Osteocyte (in vitro differentiated cells): ENCODE results near the gene SH3RF1. TPM values are rescaled to one million over a fixed set of nuclear protein-coding genes. Genes with fewer than 3 reads are reported as not detected.

Experiments used
- DNase-seq: peaks from one replicate; pipeline ENCODE4 v3.0.0; 2021; ENCODE audit warnings: mixed read lengths; ENCODE audit not compliant: unreplicated experiment; ENCODE audit errors: extremely low spot score
- H3K27ac Mint-ChIP-seq: one replicate; pipeline ENCODE4 v1.8.0; 2021; ENCODE audit warnings: mild to moderate bottlenecking, mixed read lengths; ENCODE audit not compliant: unreplicated experiment
- H3K27me3 Mint-ChIP-seq: one replicate; pipeline ENCODE4 v1.8.0; 2021; ENCODE audit warnings: mixed read lengths; ENCODE audit not compliant: unreplicated experiment
- H3K36me3 Mint-ChIP-seq: one replicate; pipeline ENCODE4 v1.8.0; 2021; ENCODE audit warnings: mixed read lengths; ENCODE audit not compliant: unreplicated experiment
- H3K4me1 Mint-ChIP-seq: one replicate; pipeline ENCODE4 v1.8.0; 2021; ENCODE audit warnings: mixed read lengths; ENCODE audit not compliant: unreplicated experiment
- H3K4me3 Mint-ChIP-seq: one replicate; pipeline ENCODE4 v1.8.0; 2021; ENCODE audit warnings: mild to moderate bottlenecking, moderate library complexity, mixed read lengths; ENCODE audit not compliant: unreplicated experiment
- H3K9me3 Mint-ChIP-seq: one replicate; pipeline ENCODE4 v1.8.0; 2021; ENCODE audit warnings: mixed read lengths; ENCODE audit not compliant: unreplicated experiment
- total RNA-seq: library from RNA; stranded (reverse); gene quantifications from 2 replicates; pipeline ENCODE4 v1.2.1, GENCODE V29; 2021
- TF ChIP-seq, protein P1 (sequence below): fragments of 200-600 bp; sonication (generic); IDR thresholded peaks from 2 replicates; pipeline ENCODE4 v1.5.0; 2021; ENCODE audit warnings: antibody characterized with exemption, mild to moderate bottlenecking, moderate library complexity

Gene SH3RF1
- total RNA-seq, 1 donor from 2014 or later: 31.8 TPM

DNA sequence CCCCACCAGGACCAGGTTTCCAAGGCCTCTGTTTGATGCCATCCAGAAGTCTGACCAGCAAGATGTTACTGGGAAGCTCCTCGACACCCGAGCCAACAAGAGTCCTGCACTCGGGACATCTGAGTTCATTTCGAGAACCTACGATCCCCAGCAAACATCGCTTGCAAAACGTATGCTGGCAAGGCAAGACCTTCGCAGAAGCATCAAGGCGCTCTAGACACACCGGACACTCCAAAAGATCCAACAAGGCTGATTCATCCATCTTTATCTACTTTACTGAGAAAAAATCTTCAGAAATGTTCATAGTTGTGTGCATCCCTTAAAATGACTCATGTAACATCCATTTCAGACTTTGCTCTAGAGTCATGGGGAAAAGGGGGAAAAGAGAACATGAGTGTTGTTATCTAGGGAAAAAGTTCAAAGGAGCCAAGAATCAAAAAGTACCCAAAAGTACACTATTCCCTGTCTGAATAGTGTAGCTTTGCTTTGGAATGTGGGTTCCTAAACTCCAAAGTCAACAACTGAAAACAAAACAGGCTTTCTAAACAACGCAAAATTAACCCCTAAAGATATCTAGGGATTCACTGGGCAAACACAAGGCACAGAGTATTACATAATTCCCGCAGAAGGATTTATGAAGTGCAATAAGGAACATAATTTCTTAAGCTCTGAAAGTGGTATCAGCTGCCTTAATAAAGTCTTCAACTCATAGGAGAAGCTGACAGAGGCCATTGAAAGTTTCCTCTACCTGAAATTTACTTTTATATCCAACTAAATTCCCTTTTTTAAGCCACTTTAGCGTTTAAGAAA, 1.6 kb downstream of the SH3RF1 start:
- peak overlapping the region; percentile 84 for H3K27ac Mint-ChIP-seq
- H3K9me3 Mint-ChIP-seq: peaks cover 8% of the 10 kb centered on the region
- no peaks in the 10 kb centered on the region for H3K27me3 Mint-ChIP-seq
- peaks cover 13% of the 10 kb centered on the region for H3K36me3 Mint-ChIP-seq
- peaks cover 65% of the 10 kb centered on the region for H3K4me1 Mint-ChIP-seq
- no peak for DNase-seq
- H3K4me3 Mint-ChIP-seq: peak overlapping the region; percentile 92
- TF ChIP-seq, protein P1, sequence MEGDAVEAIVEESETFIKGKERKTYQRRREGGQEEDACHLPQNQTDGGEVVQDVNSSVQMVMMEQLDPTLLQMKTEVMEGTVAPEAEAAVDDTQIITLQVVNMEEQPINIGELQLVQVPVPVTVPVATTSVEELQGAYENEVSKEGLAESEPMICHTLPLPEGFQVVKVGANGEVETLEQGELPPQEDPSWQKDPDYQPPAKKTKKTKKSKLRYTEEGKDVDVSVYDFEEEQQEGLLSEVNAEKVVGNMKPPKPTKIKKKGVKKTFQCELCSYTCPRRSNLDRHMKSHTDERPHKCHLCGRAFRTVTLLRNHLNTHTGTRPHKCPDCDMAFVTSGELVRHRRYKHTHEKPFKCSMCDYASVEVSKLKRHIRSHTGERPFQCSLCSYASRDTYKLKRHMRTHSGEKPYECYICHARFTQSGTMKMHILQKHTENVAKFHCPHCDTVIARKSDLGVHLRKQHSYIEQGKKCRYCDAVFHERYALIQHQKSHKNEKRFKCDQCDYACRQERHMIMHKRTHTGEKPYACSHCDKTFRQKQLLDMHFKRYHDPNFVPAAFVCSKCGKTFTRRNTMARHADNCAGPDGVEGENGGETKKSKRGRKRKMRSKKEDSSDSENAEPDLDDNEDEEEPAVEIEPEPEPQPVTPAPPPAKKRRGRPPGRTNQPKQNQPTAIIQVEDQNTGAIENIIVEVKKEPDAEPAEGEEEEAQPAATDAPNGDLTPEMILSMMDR: no peak

DNA sequence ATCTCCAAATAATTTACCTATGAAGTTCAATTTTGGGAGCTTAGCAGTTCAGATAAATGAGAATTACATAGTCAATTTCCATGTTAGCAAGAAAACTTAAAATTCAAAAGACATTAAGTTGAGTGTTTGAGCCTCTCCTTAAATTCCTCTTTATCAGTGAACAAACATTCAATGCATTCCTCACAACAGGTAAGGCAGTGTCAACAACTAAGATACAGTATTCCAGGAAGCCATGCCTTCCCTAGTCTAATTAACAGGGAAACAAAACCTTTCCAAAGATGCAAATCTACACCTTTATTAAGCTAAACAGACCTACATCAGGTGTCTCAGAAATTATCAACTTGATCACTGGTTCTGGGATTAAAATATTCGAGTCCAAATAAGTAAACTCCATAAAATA, 3.7 kb downstream of the SH3RF1 start:
- Mint-ChIP-seq H3K9me3 (peaks cover 9% of the 10 kb centered on the region), H3K27me3 (no peaks in the 10 kb centered on the region), H3K4me3 (peak overlapping the region; percentile 50), H3K36me3 (peaks cover 28% of the 10 kb centered on the region), H3K27ac (peak overlapping the region; percentile 68), H3K4me1 (peaks cover 61% of the 10 kb centered on the region)
- no peak for DNase-seq
- TF ChIP-seq, protein P1: no peak

DNA sequence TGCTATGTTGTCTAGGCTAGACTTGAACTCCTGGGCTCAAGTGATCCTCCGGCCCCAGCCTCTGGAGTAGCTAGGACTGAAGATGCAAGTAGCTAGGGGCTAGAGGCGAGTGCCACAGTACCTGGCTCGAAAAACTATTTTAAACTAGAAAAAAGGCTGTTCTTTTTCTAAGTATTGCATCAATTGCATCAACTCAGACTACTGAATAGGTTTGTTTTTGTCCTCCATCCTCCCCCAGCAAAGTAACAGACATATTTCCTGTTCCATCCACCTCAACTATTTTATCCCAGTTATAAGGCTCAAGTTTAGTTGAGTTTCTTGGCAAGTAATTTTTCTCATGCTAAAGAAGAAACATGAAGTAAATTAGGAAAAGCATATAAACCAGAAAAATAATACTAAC, 4.1 kb downstream of the SH3RF1 start:
- Mint-ChIP-seq H3K27me3 (no peaks in the 10 kb centered on the region), H3K27ac (peak overlapping the region; percentile 68), H3K9me3 (peaks cover 9% of the 10 kb centered on the region), H3K4me3 (peak overlapping the region; percentile 50), H3K4me1 (peaks cover 57% of the 10 kb centered on the region), H3K36me3 (peaks cover 28% of the 10 kb centered on the region)
- TF ChIP-seq, protein P1: no peak
- no peak for DNase-seq

DNA sequence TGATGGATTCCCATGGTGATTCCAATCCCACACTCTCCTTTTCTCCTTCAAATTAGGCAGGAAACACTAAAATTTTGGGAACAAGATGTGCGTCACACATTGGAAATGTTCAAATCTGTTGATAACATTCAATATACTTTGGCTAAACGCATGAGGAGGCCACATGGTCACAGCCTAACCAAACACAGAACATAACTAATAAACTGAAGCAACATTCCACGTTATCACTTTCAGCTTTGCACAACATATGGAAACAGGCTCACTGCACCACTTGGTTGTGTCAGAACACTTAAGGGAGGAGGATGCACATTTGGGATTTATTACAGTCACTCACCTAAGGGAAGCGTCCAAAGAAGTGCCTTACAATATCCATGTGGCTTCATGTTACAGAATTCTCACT, 4.7 kb downstream of the SH3RF1 start:
- H3K4me3 Mint-ChIP-seq: no peak overlapping the region
- peaks cover 9% of the 10 kb centered on the region for H3K9me3 Mint-ChIP-seq
- DNase-seq: no peak
- TF ChIP-seq, protein P1: no peak
- peaks cover 58% of the 10 kb centered on the region for H3K4me1 Mint-ChIP-seq
- no peaks in the 10 kb centered on the region for H3K27me3 Mint-ChIP-seq
- H3K36me3 Mint-ChIP-seq: peaks cover 31% of the 10 kb centered on the region
- H3K27ac Mint-ChIP-seq: peak overlapping the region; percentile 42

DNA sequence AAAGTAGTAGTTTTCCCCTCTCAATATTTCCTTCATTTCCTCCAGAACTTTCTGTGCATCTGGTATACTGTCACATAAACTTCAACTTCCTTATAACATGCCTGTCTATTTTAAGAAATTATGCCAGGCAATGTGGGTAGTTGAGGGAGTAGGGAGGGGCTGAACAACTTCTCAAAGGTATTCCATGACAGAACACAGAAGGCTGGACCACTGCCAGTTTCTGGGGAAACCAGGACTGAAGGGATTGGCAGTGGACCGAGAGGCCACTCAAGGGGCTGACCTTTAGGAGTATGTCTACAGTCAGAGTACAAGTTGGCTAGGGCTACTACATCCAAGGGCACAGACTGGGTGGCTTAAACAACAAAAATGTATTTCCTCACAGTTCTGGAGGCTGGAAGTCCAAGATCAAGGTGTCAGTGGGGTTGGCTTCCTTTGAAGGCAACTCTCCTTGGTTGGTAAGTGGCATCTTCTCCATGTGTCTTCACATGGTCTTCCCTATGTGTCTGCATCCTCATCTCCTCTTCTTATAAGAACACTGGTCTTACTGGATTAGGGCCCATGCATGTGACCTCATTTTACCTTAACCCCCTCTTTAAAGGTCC, 6.9 kb downstream of the SH3RF1 start:
- peaks cover 72% of the 10 kb centered on the region for H3K4me1 Mint-ChIP-seq
- H3K9me3 Mint-ChIP-seq: peaks cover 9% of the 10 kb centered on the region
- H3K27me3 Mint-ChIP-seq: no peaks in the 10 kb centered on the region
- H3K36me3 Mint-ChIP-seq: peaks cover 31% of the 10 kb centered on the region
- TF ChIP-seq, protein P1: no peak
- H3K4me3 Mint-ChIP-seq: no peak overlapping the region
- no peak overlapping the region for H3K27ac Mint-ChIP-seq
- no peak for DNase-seq
